Activated naive CD8-positive, alpha-beta T cell treated with anti-CD3 and anti-CD28 coated beads, Interleukin-2, amount 10 ng/mL, durations not matched to agents 7 days and 5 days (primary cell): ENCODE measurements around the gene SNX1. TPM values are rescaled to one million over a fixed set of nuclear protein-coding genes. Genes with fewer than 3 reads are reported as not detected.
A peak's percentile ranks its signal among the peaks of the same experiment; 100 is the strongest.

Experiments
- ATAC-seq: fragments of 150-1000 bp; cut with Tn5 transposase; one replicate; pipeline ENCODE4 v1.10.0; 2021; ENCODE audit warnings: low read depth, moderate library complexity
- POLR2A ChIA-PET: fragments of 350-600 bp; sonication (Branson Sonifier 250); formaldehyde crosslinking; loops from one replicate; lab custom pipeline; 2021; ENCODE audit warnings: antibody characterized with exemption; lab: Charles Lee
- DNase-seq: peaks from one replicate; pipeline ENCODE4 v3.0.0; 2021
- H3K27ac Mint-ChIP-seq: one replicate; pipeline ENCODE4 v1.8.0; 2022; ENCODE audit warnings: mild to moderate bottlenecking, mixed read lengths
- H3K27me3 Mint-ChIP-seq: one replicate; pipeline ENCODE4 v1.8.0; 2022; ENCODE audit warnings: mild to moderate bottlenecking, moderate library complexity, mixed read lengths
- H3K36me3 Mint-ChIP-seq: one replicate; pipeline ENCODE4 v1.8.0; 2021; ENCODE audit warnings: mild to moderate bottlenecking, mixed read lengths
- H3K4me1 Mint-ChIP-seq: one replicate; pipeline ENCODE4 v1.8.0; 2021; ENCODE audit warnings: mixed read lengths
- H3K4me3 Mint-ChIP-seq: one replicate; pipeline ENCODE4 v1.8.0; 2022; ENCODE audit warnings: mild to moderate bottlenecking, moderate library complexity, mixed read lengths
- H3K9me3 Mint-ChIP-seq: one replicate; pipeline ENCODE4 v1.8.0; 2021; ENCODE audit warnings: mixed read lengths
- total RNA-seq, 2 experiments: library from RNA; stranded (reverse); gene quantifications; one replicate each; pipeline ENCODE4 v1.2.3, GENCODE V29; 2021

The SNX1 gene
- total RNA-seq, 2 experiments from 2014 or later: 119 to 126 TPM

DNA sequence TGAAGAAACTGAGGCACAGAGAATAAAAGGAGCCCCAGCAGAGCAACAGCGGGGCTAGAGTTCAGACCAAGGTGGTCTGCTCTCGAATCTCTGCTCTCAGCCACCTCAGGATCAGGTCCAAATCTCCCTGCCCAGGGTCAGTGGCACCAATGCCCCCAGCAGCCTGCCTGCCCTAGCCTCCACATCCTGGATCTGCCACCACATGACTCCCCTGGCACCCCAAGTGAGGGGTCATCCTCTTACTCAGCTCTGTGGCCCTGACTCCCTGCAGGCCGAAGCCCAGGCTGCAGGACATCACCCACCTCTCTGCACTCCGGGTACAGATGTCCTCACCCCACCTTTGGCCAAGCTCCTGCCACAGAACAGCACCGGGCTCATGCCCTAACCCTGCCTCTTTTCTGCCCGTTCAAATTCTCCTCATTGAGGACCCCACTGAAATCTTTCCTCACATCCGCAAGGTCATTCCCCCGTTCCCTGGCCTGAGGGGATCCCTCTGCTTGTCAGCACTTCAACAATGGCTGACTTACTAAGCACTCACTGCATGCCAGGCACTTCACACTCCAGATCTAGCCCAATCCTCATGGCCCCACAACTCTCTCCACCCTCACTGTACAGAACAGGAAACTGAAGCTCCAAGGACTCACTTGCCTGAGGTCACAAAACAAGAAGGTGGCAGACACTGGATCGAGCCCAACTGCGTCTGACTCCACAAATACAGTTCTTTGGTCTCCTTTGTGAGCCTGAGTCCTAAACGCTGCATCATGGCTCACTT, 62.8 kb downstream of the SNX1 start:
- ATAC-seq (no peak), DNase-seq (no peak)
- peaks cover 25% of the 10 kb centered on the region for H3K4me1 Mint-ChIP-seq
- peaks cover 25% of the 10 kb centered on the region for H3K36me3 Mint-ChIP-seq
- peak overlapping the region; percentile 58 for H3K27ac Mint-ChIP-seq
- no peaks in the 10 kb centered on the region for H3K9me3 Mint-ChIP-seq
- H3K4me3 Mint-ChIP-seq: no peak overlapping the region
- H3K27me3 Mint-ChIP-seq: no peaks in the 10 kb centered on the region
- POLR2A ChIA-PET: interaction anchor here (0.6 kb wide), 1 partner anchor 226 kb away, joined by 3 read pairs; no protein-coding TSS in a partner anchor

DNA sequence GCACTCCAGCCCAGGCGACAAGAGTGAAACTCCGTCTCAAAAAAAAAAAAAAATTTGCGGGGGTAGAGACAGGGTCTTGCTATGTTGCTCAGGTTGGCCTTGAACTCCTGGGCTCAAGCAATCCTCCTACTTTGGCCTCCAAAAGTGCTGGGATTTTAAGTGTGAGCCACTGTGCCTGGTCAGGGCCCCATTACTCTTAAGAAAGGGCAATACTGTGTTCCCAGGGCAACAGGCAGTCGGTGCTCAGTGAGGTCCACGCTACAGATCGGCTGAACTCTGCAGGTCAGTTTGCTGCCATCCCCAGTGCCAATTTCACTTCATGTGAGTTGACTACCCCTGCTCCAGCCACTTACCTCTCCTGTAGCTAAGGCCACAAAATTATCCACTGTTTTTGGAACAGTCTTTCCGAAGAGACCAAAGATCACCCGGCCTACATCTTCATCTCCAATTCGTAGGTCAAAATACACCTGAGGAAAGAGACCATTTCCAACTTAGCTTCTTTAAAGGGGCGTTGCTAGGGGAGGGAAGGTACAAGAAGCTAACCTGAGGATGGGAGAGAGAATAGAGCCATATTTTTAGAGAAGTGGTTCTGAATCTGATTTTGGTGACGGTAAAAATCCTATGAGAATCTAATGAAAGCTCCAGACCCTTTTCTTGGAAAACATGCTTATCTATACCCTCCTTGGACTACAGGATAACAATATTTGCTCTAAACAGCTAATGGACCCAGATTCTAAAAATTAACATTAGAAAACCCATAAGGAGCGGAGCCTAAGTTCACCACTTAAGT, 66.1 kb downstream of the SNX1 start:
- Mint-ChIP-seq H3K4me1 (peaks cover 34% of the 10 kb centered on the region), H3K36me3 (peaks cover 21% of the 10 kb centered on the region), H3K9me3 (no peaks in the 10 kb centered on the region), H3K4me3 (peak overlapping the region; percentile 91), H3K27me3 (no peaks in the 10 kb centered on the region), H3K27ac (peak overlapping the region; percentile 84)
- POLR2A ChIA-PET: interaction anchor here (1.4 to 3.4 kb wide), 4 partner anchors 10 to 226 kb away, joined by 4 to 53 read pairs (median 18); partner anchors contain the start of genes CIAO2A, SNX1, SNX22 and TRIP4
- DNase-seq (no peak), ATAC-seq (no peak)

DNA sequence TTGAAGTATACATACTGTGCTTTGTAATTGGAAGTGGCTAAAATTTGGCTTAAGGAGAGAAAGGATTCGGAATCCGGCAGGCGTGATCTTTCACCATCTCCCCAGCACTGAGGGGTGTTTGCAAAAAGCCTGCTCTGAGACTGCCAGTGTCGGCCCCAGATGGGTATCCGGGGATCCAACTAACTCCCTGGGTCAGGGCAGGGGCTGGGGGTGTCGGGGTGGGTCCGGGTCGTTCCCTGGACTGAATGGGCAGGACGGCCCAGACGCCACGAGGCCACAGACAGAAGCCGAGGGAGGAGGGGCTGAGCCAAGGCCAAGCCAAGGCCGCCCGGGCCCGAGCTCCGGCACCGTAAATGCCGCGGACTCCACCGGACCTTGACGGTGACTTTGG, 66.7 kb downstream of the SNX1 start:
- POLR2A ChIA-PET: interaction anchor here (1.4 to 3.4 kb wide), 6 partner anchors 11 to 657 kb away, joined by 3 to 53 read pairs (median 10); partner anchors contain the start of genes CIAO2A, SNX1, SNX22 and TRIP4
- ATAC-seq (peak; percentile 15), DNase-seq (no peak)
- Mint-ChIP-seq H3K27me3 (no peaks in the 10 kb centered on the region), H3K27ac (peak overlapping the region; percentile 84), H3K36me3 (peaks cover 21% of the 10 kb centered on the region), H3K4me3 (peak overlapping the region; percentile 91), H3K4me1 (peaks cover 34% of the 10 kb centered on the region), H3K9me3 (no peaks in the 10 kb centered on the region)

DNA sequence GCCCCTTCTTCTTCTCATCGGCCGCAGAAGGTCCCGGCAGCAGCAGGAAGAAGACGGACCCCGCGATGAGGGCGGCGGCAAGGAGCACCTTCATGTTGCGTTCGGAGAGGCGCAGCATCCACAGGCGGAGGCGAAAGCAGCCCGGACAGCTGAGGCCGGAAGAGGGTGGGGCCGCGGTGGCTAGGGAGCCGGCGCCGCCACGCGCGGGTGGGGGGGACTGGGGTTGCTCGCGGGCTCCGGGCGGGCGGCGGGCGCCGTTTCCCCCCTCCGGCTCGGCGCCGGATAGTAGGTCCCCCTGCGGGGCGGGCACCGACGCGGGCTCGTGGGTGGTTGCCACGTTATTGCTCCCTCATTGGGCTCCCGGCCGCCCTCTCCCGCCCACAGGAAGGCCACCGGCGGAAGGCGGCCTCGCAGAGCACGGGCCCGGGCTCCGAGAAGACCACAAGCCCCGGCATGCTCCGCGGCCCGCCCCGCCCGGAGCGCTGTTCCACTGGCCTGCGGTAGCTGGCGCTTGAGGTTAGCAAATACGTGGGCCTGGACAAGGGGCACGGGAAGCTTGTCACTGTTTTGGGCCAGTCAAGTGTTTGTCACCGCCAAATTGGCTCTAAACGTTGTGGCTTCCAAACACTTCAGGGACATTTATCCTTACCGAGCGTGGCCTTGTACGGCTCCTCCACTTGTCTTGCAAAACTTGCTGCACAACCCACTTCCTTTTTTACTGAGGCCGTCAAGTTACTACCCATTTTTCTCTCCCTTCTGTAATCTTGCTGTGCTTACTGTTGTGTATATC, 67.3 kb downstream of the SNX1 start, which contains the start of gene PPIB:
Gene PPIB (minus strand): TSS at position 154 of the 790 bp plus-strand sequence. CDS start 36 bp downstream, at position 118.
- Mint-ChIP-seq H3K36me3 (peaks cover 18% of the 10 kb centered on the region), H3K4me1 (peaks cover 31% of the 10 kb centered on the region), H3K27ac (peak within 1 kb of the TSS; percentile 97), H3K27me3 (no peaks in the 10 kb centered on the region), H3K9me3 (no peaks in the 10 kb centered on the region), H3K4me3 (peak within 1 kb of the TSS; percentile 93)
- POLR2A ChIA-PET: interaction anchor here (0.5 to 3.4 kb wide), 11 partner anchors 11 to 1142 kb away, joined by 3 to 53 read pairs (median 5); partner anchors contain the start of genes CIAO2A, CSNK1G1, RNU5B-1 and SNX1
- DNase-seq (peak; percentile 97), ATAC-seq (peak; percentile 96)

DNA sequence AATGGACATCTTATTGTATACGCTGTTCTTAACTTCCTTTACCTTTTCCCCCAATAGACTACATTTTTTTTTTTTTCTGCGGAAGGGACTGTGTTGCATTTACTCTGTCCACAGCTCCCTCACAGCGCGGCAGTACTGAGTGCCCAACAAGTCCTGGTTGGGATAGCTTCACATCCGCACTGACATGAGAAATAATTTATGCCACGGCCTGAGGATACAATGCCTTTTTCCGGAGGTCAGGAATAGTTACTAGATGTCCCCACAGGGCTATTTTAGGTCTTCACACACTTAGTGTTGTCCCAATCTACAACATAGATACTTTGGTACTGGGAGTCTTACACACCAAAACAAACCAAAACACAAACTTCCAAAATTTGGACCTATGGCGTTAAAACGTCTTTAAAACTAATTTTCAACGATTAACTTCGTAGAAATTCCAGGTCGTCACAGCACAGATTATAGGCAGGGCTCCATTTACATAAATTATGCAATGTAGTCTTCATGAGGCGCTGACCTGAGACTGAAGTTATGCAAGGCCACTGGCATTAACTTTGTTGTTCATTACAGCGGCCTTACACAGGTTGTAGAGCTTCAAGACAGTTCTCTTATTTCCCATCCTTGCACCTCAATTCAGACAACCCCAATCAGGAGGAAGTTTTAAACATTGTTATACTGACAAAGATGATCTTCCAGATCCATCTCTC, 68.0 kb downstream of the SNX1 start:
- POLR2A ChIA-PET: interaction anchor here (0.5 to 3.4 kb wide), 12 partner anchors 12 to 1141 kb away, joined by 3 to 53 read pairs (median 5); partner anchors contain the start of genes CIAO2A, CSNK1G1, RNU5B-1 and SNX1
- peaks cover 26% of the 10 kb centered on the region for H3K4me1 Mint-ChIP-seq
- H3K27me3 Mint-ChIP-seq: no peaks in the 10 kb centered on the region
- H3K4me3 Mint-ChIP-seq: peak overlapping the region; percentile 93
- H3K9me3 Mint-ChIP-seq: no peaks in the 10 kb centered on the region
- H3K27ac Mint-ChIP-seq: peak overlapping the region; percentile 97
- ATAC-seq (peak; percentile 4), DNase-seq (no peak)
- H3K36me3 Mint-ChIP-seq: peaks cover 12% of the 10 kb centered on the region

DNA sequence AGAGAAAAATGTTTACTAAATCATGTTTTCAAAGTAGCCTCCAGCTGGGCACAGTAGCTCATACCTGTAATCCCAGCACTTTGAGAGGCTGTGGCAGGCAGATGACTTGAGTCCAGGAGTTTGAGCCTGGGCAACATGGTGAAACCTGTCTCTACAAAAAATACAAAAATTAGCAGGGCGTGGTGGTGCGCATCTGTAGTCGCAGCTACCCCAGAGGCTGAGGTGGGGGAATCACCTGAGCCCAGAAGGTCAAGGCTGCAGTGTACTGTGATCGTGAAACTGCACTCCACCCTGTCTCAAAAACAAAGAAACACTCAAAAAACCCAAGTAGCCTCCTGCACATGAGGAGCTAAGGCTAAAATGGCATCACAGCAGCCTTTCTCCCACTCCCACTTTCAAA, 68.7 kb downstream of the SNX1 start:
- Mint-ChIP-seq H3K4me3 (peak overlapping the region; percentile 93), H3K27ac (peak overlapping the region; percentile 97), H3K4me1 (peaks cover 24% of the 10 kb centered on the region), H3K36me3 (peaks cover 10% of the 10 kb centered on the region), H3K9me3 (no peaks in the 10 kb centered on the region), H3K27me3 (no peaks in the 10 kb centered on the region)
- ATAC-seq: no peak
- POLR2A ChIA-PET: interaction anchor here (0.6 to 3.3 kb wide), 2 partner anchors 71 to 552 kb away, joined by 5 to 19 read pairs; partner anchors contain the start of gene CIAO2A
- DNase-seq: no peak

DNA sequence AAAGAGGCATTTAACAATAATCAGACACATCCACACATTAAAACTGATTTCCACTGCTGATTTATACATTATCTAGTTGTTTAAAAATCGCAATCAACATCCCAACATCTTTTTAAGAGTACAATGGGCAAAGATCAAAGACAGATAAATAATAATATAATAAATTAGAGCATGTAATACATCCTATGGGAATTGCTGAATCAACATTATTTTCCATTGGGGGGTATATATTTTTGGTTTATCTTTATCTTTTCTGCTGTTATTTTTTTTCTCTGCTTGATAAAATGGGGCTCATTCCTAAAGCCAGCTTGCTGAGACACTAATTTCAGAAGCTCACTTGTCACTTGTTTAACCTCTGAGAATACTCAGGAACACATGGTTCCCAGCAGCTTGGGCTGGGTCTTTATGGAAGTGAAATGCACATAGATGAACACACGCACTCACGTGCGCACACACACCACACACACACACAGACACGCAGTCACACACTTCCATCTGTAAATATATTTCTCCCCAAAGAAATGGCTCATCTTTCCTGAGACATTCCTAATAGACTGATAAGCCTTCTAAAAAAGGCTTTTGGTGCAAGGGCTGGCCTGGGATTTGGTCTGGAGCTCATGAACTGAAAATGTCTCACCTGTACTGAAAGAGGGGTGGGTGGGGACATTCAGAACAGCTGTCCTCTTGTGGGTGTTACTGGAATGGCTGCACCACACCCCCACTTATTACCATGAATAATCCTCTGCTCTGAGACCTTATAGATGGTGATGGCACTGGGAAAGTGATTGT, 70.5 kb downstream of the SNX1 start:
- Mint-ChIP-seq H3K27ac (no peak overlapping the region), H3K36me3 (peaks cover 6% of the 10 kb centered on the region), H3K4me3 (no peak overlapping the region), H3K4me1 (peaks cover 16% of the 10 kb centered on the region), H3K27me3 (no peaks in the 10 kb centered on the region), H3K9me3 (no peaks in the 10 kb centered on the region)
- POLR2A ChIA-PET: no interaction called here
- no peak for DNase-seq
- ATAC-seq: no peak

DNA sequence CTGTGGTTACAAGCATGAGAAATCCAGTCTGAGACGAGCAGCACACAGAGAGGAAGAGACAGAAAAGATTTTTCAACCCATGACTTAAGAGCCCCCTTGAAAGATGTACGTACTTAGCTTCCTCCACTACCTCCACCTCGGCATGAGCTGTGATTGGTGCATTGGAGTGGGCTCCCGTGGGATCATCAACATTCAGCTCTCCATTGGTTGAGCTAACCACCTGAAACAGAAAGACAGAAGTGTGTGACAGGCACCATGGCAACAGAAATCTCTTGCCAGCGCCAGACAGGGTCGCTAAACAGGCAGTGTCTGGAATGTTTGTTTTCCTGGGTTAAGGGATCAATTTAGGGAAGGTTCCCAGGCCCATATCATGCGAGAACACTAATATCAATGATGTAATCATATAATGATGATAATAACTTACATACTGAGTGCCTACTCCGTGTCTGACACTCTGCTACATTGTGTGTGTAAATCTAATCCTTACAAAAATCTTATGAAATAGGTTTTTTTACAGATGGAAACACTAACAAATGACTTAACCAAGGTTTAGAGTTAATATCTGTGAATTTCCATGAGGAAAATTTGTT, 84.5 kb downstream of the SNX1 start:
- H3K4me1 Mint-ChIP-seq: no peaks in the 10 kb centered on the region
- ATAC-seq: no peak
- POLR2A ChIA-PET: no interaction called here
- H3K9me3 Mint-ChIP-seq: no peaks in the 10 kb centered on the region
- H3K36me3 Mint-ChIP-seq: peaks cover 25% of the 10 kb centered on the region
- DNase-seq: no peak
- no peaks in the 10 kb centered on the region for H3K27me3 Mint-ChIP-seq
- H3K4me3 Mint-ChIP-seq: no peak overlapping the region
- H3K27ac Mint-ChIP-seq: no peak overlapping the region

DNA sequence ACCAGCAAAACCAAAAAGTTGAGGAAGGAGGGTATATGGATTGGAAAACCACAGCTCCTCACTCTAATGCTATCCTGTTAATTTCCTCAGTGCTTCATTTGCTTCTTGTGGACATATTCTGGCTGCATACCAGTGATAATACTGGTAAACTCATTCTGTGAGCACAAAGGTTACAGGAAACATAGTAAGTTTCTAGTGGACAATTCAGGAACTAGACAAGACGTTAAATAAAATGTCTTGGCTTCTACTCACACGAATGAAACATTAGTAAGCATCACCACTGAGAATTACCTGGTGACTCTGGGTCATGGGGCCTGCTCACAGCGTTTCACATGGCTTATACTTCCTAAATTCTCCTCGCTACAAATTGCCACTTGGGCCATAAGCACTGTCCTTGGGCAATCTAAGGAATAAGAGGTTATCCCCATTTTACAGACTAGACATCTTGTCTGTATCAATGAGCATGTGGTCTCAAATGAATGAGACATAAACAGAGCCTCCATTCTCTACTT, 87.1 kb downstream of the SNX1 start:
- H3K36me3 Mint-ChIP-seq: peaks cover 22% of the 10 kb centered on the region
- no peak for DNase-seq
- H3K4me1 Mint-ChIP-seq: no peaks in the 10 kb centered on the region
- ATAC-seq: no peak
- POLR2A ChIA-PET: no interaction called here
- H3K9me3 Mint-ChIP-seq: no peaks in the 10 kb centered on the region
- H3K4me3 Mint-ChIP-seq: no peak overlapping the region
- H3K27ac Mint-ChIP-seq: no peak overlapping the region
- H3K27me3 Mint-ChIP-seq: no peaks in the 10 kb centered on the region

DNA sequence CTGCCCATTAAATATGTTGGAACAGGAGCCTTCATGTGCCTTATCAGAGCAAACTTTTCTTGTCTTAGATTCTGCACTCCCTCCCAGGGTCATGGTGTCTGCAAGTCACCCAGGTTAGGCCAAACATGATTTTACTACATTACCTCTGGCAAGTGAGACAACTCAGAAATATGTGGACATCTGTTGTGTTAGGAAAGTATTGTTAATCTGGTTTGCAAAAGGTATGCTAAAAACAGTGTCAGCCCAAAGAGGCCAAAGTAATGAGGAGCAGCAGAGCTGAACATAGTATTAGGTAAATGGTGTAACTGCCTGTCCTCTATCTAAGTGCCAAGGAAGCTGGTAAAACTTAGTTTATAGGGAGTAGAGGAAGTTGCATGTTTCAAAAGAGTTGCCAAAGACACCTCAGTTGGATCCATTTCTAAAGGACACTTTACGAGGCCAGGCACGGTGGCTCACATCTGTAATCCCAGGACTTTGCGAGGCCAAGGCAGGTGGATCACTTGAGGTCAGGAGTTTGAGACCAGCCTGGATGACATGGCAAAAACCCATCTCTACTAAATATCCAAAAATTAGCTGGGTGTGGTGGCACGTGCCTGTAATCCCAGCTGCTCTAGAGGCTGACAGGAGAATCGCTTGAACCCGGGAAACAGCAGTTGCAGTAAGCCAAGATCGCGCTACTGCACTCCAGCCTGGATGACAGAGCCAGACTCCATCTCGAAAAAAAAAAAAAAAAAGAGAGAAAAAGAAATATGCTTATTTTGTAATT, 89.5 kb downstream of the SNX1 start:
- ATAC-seq (no peak), DNase-seq (no peak)
- Mint-ChIP-seq H3K27ac (no peak overlapping the region), H3K36me3 (peaks cover 29% of the 10 kb centered on the region), H3K27me3 (no peaks in the 10 kb centered on the region), H3K9me3 (no peaks in the 10 kb centered on the region), H3K4me3 (no peak overlapping the region), H3K4me1 (peaks cover 2% of the 10 kb centered on the region)
- POLR2A ChIA-PET: interaction anchor here (0.7 kb wide), 1 partner anchor 191 kb away, joined by 3 read pairs; no protein-coding TSS in a partner anchor
